Vagina (tissue), 2 donors: Measurements from ENCODE around the gene SYMPK.

Source experiments
- CTCF ChIP-seq, 3 experiments: fragments of 450-650 bp in 2 of 3; fragments of 200-600 bp in 1 of 3; sonication (generic) in 1 of 3; IDR thresholded peaks; one replicate each; pipeline ENCODE4 v1.5.1; 2017 to 2019; ENCODE audit warnings: antibody characterized with exemption in 3 of 3, mild to moderate bottlenecking in 2 of 3, moderate library complexity in 2 of 3
- POLR2A ChIP-seq, 2 donors: fragments of 450-650 bp; IDR thresholded peaks; one replicate each; pipeline ENCODE4 v1.6.1; 2017; ENCODE audit warnings: antibody characterized with exemption in 2 of 2, mild to moderate bottlenecking in 2 of 2, moderate library complexity in 2 of 2
- POLR2AphosphoS5 ChIP-seq, 2 donors: sonication (generic); formaldehyde crosslinking; IDR thresholded peaks; one replicate each; pipeline ENCODE4 v1.9.0; 2017; ENCODE audit warnings: antibody characterized with exemption in 2 of 2, mild to moderate bottlenecking in 2 of 2, low read depth in 1 of 2; ENCODE audit not compliant: insufficient read depth in 1 of 2

- no peak for TF ChIP-seq CTCF (IDR thresholded peaks at IDR 0.05)
- no peak for TF ChIP-seq POLR2A (IDR thresholded peaks at IDR 0.05)
- TF ChIP-seq POLR2AphosphoS5 (IDR thresholded peaks at IDR 0.05; ENCODE audit: insufficient read depth in 1 of 2, low read depth in 1 of 2): no peak
Observed at GRCh38 chr19:45804140-45804958, 58.6 kb downstream of the SYMPK start.
